ENCODE data around the gene TRIM10. TPM values are rescaled to one million over a fixed set of nuclear protein-coding genes. Genes with fewer than 3 reads are reported as not detected.

Gene TRIM10
- total RNA-seq, 2 donors from 2014 or later, result 0.39 TPM; not detected in 1

Other genes starting within 250 kb of the TRIM10 start
- 1,000 to 10,000 TPM; 1,261 to 1,795 TPM for gene HLA-A, start 218.7 kb downstream of the TRIM10 start, total RNA-seq
- 10 to 100 TPM; 77.1 to 81.9 TPM for gene POLR1H, start 99.9 kb downstream of the TRIM10 start, total RNA-seq
- 10 to 100 TPM; 54.1 to 63.1 TPM for gene PPP1R11, start 94.0 kb downstream of the TRIM10 start, total RNA-seq
- gene RNF39, start 85.4 kb downstream of the TRIM10 start, total RNA-seq, result not detected
- under 1 TPM in 1 of 2 donors, not detected in 1; 0.12 TPM for gene TRIM31, start 48.1 kb downstream of the TRIM10 start, total RNA-seq
- gene TRIM40, start 25.1 kb downstream of the TRIM10 start, total RNA-seq, result not detected
- gene TRIM15, start 2.3 kb upstream of the TRIM10 start, total RNA-seq, result under 1 TPM; 0.84 to 0.95 TPM
- 10 to 100 TPM; 89.0 to 92.7 TPM for gene TRIM26, start 52.2 kb upstream of the TRIM10 start, total RNA-seq
- 10 to 100 TPM; 18.8 to 20.0 TPM for gene TRIM39, start 165.7 kb upstream of the TRIM10 start, total RNA-seq
- gene RPP21, start 183.9 kb upstream of the TRIM10 start, total RNA-seq, result 10 to 100 TPM; 26.4 to 31.1 TPM